ENCODE results near the gene MYO1D.

GRCh38 chr17:32731556-32732295 is 145.2 kb downstream of the MYO1D start:
- TF ChIP-seq, protein P1, sequence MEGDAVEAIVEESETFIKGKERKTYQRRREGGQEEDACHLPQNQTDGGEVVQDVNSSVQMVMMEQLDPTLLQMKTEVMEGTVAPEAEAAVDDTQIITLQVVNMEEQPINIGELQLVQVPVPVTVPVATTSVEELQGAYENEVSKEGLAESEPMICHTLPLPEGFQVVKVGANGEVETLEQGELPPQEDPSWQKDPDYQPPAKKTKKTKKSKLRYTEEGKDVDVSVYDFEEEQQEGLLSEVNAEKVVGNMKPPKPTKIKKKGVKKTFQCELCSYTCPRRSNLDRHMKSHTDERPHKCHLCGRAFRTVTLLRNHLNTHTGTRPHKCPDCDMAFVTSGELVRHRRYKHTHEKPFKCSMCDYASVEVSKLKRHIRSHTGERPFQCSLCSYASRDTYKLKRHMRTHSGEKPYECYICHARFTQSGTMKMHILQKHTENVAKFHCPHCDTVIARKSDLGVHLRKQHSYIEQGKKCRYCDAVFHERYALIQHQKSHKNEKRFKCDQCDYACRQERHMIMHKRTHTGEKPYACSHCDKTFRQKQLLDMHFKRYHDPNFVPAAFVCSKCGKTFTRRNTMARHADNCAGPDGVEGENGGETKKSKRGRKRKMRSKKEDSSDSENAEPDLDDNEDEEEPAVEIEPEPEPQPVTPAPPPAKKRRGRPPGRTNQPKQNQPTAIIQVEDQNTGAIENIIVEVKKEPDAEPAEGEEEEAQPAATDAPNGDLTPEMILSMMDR (IDR thresholded peaks at IDR 0.05) = no peak
- TF ChIP-seq POLR2A (IDR thresholded peaks at IDR 0.05) = no peak
